ENCODE data around the gene GNB5. TPM values are rescaled to one million over a fixed set of nuclear protein-coding genes. Genes with fewer than 3 reads are reported as not detected.

Gene GNB5
- total RNA-seq, 2 experiments from 2014 or later: 27.9 to 39.5 TPM

DNA sequence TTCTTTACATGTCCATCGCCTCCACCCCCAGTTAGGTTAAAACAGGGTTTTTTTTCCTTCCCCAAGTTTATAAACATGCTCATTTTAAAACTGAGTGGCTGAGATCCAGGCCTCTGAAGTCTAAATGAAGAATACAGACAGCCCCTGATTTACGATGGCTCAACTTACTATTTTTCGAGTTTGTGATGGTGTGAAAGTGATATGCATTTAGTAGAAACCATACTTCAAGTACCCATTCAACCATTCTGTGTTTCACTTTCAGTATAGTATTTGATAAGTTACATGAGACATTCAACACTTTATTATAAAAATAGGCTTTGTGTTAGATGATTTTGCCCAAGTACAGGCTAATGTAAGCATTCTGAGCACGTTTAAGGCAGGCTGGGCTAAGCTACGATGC is 30.5 kb upstream of the GNB5 start:
- H3K27me3 Mint-ChIP-seq: no peaks in the 10 kb centered on the region
- CTCF ChIA-PET: interaction anchor here (1.4 to 9.9 kb wide), 3 partner anchors 13 to 57 kb away, joined by 3 to 69 read pairs (median 8); no protein-coding TSS in a partner anchor
- DNase-seq (no peak), ATAC-seq (peak; percentile 54)
- H3K27ac Mint-ChIP-seq: peak overlapping the region; percentile 99
- H3K9me3 Mint-ChIP-seq (ENCODE audit: low read depth): no peaks in the 10 kb centered on the region
- peak overlapping the region; percentile 91 for H3K4me3 Mint-ChIP-seq
- H3K4me1 Mint-ChIP-seq: peaks cover 46% of the 10 kb centered on the region
- peaks cover 9% of the 10 kb centered on the region for H3K36me3 Mint-ChIP-seq

DNA sequence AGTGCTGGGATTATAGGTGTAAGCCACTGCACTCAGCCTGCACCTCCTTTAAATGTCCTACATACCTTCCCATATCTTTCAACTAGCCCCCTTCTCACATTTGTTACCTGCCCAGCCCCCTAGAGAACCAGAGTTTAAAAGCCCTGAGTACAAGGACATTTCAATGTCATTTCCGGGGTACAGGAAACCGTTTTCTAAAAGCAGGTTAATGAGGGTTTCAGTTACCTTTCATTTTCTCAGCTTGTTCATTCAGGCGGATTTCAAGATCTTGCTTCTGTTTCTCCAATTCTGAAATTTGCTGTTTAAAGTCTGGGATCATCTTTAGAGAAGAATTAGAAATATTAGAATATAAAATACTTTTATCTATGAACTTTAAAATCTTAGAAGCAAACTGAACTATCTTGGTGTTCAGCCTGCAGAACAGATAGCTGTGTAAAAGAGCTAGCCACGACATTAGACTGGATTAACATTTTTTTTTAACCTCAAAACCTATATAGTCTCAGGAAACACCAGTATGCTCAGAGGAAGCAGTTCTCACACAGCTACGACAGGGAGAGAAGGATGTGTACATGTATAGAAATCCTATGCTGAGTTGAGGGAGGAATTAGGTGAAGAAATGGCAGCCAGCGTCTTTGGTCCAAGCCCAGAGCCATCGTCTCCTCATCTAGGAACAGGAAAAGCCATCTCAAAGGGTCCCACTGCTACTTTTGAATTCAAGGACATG is 29.9 kb upstream of the GNB5 start:
- DNase-seq (no peak), ATAC-seq (peak; percentile 57)
- H3K36me3 Mint-ChIP-seq: peaks cover 9% of the 10 kb centered on the region
- H3K27me3 Mint-ChIP-seq: no peaks in the 10 kb centered on the region
- H3K27ac Mint-ChIP-seq: peak overlapping the region; percentile 99
- H3K9me3 Mint-ChIP-seq (ENCODE audit: low read depth): no peaks in the 10 kb centered on the region
- H3K4me3 Mint-ChIP-seq: peak overlapping the region; percentile 91
- peaks cover 46% of the 10 kb centered on the region for H3K4me1 Mint-ChIP-seq
- CTCF ChIA-PET: interaction anchor here (1.3 to 9.9 kb wide), 4 partner anchors 12 to 56 kb away, joined by 3 to 69 read pairs (median 6); no protein-coding TSS in a partner anchor

DNA sequence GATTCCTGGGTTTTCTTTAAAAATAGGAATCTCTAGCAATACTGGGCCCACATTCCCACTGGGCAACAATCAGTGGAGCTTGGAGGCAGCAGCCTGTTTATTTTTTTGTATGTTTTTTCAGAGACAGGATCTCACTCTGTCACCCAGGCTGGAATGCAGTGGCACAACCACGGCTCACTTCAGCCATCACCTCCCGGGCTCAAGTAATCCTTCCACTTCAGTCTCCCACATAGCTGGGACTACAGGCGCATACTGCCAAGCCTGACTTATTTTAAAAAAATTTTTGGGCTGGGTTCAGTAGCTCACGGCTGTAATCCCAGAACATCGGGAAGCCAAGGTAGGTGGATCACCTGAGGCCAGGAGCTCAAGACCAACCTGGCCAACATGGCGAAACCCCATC is 29.1 kb upstream of the GNB5 start:
- CTCF ChIA-PET: interaction anchor here (0.9 to 9.9 kb wide), 5 partner anchors 12 to 239 kb away, joined by 3 to 69 read pairs (median 3); no protein-coding TSS in a partner anchor
- Mint-ChIP-seq H3K4me3 (no peak overlapping the region), H3K4me1 (peaks cover 46% of the 10 kb centered on the region), H3K36me3 (peaks cover 9% of the 10 kb centered on the region), H3K9me3 (ENCODE audit: low read depth) (no peaks in the 10 kb centered on the region), H3K27me3 (no peaks in the 10 kb centered on the region), H3K27ac (no peak overlapping the region)
- no peak for ATAC-seq
- DNase-seq: no peak

DNA sequence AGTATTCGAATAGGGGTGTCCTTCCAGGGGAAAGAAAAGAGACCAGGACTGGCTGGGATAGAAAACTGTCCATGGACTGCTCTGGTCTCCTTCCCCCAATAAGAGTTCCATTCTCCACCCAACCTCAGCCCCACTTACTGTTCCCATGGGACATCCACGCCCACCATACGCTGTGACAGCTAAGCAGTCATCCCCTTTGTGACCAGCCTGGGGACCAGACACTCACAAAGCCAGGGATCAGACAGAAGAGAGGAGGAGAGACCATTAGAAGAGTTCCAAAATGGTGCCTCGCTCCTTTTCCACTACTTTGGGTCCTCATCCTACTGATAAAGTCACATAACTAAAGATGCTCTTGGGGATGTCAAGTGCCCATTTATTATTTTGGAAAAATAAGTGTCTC is 27.6 kb upstream of the GNB5 start:
- Mint-ChIP-seq H3K4me3 (no peak overlapping the region), H3K4me1 (peaks cover 41% of the 10 kb centered on the region), H3K36me3 (peaks cover 9% of the 10 kb centered on the region), H3K27ac (no peak overlapping the region), H3K27me3 (no peaks in the 10 kb centered on the region), H3K9me3 (ENCODE audit: low read depth) (no peaks in the 10 kb centered on the region)
- CTCF ChIA-PET: interaction anchor here (1.4 to 3.1 kb wide), 2 partner anchors 8 to 35 kb away, joined by 4 to 29 read pairs; no protein-coding TSS in a partner anchor
- ATAC-seq (no peak), DNase-seq (no peak)

DNA sequence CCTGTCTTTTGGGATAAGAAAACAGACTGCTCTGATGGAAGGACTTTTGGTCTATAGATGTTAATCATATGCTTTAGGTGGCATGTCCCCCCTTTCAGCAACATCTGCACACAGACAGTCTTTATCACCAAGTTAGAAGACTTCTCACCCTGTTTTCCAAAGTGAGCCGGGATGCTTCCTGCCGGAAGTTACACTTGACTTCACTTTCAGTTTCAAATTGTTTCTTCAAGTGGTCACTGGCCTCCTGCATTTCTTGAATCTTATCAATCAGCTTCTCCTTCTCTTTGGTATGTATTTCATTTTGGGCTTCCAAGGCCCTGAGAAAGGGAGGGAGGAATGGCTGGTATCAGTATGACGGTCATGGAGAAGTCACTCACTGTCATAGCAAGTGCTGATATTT is 27.2 kb upstream of the GNB5 start:
- CTCF ChIA-PET: interaction anchor here (1.4 to 3.1 kb wide), 2 partner anchors 9 to 34 kb away, joined by 4 to 29 read pairs; no protein-coding TSS in a partner anchor
- no peak for DNase-seq
- Mint-ChIP-seq H3K4me3 (no peak overlapping the region), H3K27ac (peak overlapping the region; percentile 52), H3K27me3 (no peaks in the 10 kb centered on the region), H3K9me3 (ENCODE audit: low read depth) (no peaks in the 10 kb centered on the region), H3K4me1 (peaks cover 38% of the 10 kb centered on the region), H3K36me3 (peaks cover 8% of the 10 kb centered on the region)
- no peak for ATAC-seq

DNA sequence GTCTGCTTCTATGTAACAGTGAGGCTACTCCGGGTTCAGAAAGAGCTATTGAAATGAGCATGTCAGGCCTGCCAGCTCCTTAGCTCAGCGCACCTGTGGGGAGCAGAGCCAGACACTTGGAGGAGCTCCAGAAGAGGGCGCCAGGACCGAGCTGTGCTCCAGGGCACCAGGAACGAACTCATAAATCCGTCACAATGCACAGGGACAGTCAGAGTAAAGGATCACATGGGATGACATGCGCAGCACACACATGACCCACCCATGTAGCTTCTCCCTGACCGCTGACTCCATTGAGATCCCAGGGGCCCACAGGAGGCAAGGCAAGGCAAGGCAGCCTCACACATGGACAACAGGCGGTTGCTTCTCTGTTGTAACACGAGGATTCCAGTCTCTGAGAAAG is 26.0 kb upstream of the GNB5 start:
- DNase-seq (no peak), ATAC-seq (no peak)
- Mint-ChIP-seq H3K27me3 (no peaks in the 10 kb centered on the region), H3K9me3 (ENCODE audit: low read depth) (no peaks in the 10 kb centered on the region), H3K27ac (no peak overlapping the region), H3K36me3 (peaks cover 4% of the 10 kb centered on the region), H3K4me3 (no peak overlapping the region), H3K4me1 (peaks cover 28% of the 10 kb centered on the region)
- CTCF ChIA-PET: interaction anchor here (0.6 to 3.1 kb wide), 10 partner anchors 9 to 138 kb away, joined by 3 to 29 read pairs (median 5); partner anchors contain the start of gene GNB5

DNA sequence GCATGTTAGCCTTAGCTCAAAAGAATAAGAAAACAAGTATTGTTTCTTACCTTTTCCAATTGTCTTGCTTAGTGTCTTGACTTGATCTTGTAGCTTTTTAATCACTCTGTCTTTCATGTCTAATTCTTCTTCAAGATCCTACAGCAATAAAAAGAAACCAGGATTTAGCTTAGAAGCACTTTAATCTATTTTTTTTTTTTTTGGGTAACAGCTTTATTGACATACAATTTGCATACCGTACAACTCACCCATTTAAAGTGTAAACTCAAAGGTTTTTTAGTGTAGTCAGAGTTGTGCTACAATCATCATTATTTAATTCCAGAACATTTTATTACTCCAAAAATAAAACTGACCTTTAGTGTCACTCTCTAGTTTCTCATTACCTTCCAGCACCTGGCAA is 23.4 kb upstream of the GNB5 start:
- Mint-ChIP-seq H3K27me3 (no peaks in the 10 kb centered on the region), H3K9me3 (ENCODE audit: low read depth) (no peaks in the 10 kb centered on the region), H3K4me1 (peaks cover 11% of the 10 kb centered on the region), H3K27ac (no peak overlapping the region), H3K4me3 (no peak overlapping the region), H3K36me3 (no peaks in the 10 kb centered on the region)
- DNase-seq (no peak), ATAC-seq (no peak)
- CTCF ChIA-PET: interaction anchor here (0.8 to 2.2 kb wide), 8 partner anchors 9 to 51 kb away, joined by 3 to 14 read pairs (median 4); no protein-coding TSS in a partner anchor

DNA sequence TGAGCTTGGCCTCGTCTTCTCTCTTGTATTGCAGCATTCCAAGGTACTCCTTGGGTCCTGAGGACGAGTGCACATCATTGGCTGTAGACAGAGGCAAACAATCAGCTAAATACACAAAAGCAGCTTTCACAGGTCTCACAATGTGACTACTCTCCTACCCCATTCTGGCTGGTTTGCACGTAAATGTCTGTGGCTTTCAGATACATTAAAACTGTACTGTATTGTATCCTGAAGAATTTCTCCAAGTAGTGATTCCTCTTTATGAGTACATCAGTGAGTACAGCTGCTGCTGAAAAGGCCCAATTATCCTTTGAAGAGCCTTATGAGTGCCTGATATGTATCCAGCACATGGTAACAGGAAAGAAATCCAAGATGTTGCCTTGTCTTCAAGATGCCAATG is 22.0 kb upstream of the GNB5 start:
- H3K36me3 Mint-ChIP-seq: no peaks in the 10 kb centered on the region
- no peaks in the 10 kb centered on the region for H3K9me3 Mint-ChIP-seq (ENCODE audit: low read depth)
- H3K4me1 Mint-ChIP-seq: peaks cover 3% of the 10 kb centered on the region
- no peak overlapping the region for H3K27ac Mint-ChIP-seq
- ATAC-seq (no peak), DNase-seq (no peak)
- H3K27me3 Mint-ChIP-seq: no peaks in the 10 kb centered on the region
- no peak overlapping the region for H3K4me3 Mint-ChIP-seq
- CTCF ChIA-PET: interaction anchor here (1.0 to 2.2 kb wide), 2 partner anchors 14 to 42 kb away, joined by 7 to 8 read pairs; no protein-coding TSS in a partner anchor

DNA sequence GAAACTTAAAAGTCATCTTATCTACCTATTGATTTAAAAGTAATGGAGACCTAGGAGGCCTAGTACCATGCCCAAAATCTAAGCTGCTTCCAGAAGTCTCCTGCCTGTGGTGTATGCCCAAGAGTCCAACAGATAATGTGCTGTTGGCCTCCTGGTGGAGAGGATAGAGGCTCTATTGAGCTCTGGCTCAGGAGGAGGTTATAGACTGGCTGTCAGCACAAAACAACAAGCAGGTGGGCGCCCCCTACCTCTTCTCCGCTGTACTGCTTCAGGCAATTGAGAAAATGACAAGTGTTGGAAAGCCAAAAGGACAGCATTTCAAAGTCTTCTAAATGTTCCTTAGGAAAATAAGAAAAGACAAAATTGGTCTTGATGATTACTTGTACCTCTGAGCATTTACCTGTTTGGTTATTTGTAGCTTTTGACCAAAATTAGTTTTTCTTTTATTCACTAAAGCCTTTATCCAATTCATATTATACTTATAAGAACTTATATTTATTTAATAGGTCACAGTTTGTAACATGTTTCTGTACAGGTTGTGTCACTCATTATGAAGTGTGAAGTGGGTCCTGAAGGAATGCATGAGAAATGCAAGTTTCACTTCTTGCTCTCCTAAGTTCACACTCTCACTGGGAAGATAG is 17.2 kb upstream of the GNB5 start:
- H3K27ac Mint-ChIP-seq: peak overlapping the region; percentile 28
- H3K27me3 Mint-ChIP-seq: no peaks in the 10 kb centered on the region
- DNase-seq: peak; percentile 89
- H3K9me3 Mint-ChIP-seq (ENCODE audit: low read depth): no peaks in the 10 kb centered on the region
- CTCF ChIA-PET: interaction anchor here (0.6 to 3.3 kb wide), 33 partner anchors 8 to 564 kb away, joined by 3 to 69 read pairs (median 4); partner anchors contain the start of genes GNB5 and LEO1
- H3K36me3 Mint-ChIP-seq: no peaks in the 10 kb centered on the region
- no peak overlapping the region for H3K4me3 Mint-ChIP-seq
- peak; percentile 98 for ATAC-seq
- H3K4me1 Mint-ChIP-seq: peaks cover 10% of the 10 kb centered on the region

DNA sequence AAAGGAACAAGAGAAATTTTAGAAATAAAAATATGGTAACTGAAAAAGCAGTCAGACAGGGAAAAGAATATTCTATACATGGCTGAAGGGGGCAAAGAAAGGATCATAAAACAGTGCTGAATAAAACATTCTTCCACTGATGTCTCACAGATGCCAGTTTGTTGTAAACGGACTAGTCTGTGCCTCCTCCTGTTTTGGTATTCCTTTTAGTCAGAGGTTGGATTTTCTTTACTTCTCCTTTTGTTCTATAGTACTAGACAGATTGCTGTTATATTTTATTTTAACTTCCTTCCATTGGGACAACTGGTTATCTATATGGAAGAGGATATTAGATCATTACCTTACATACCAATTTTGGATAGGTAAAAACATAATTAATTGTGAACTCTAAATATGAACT is 16.0 kb upstream of the GNB5 start:
- no peak for DNase-seq
- Mint-ChIP-seq H3K4me3 (no peak overlapping the region), H3K4me1 (peaks cover 10% of the 10 kb centered on the region), H3K36me3 (no peaks in the 10 kb centered on the region), H3K9me3 (ENCODE audit: low read depth) (no peaks in the 10 kb centered on the region), H3K27ac (no peak overlapping the region), H3K27me3 (no peaks in the 10 kb centered on the region)
- ATAC-seq: no peak
- CTCF ChIA-PET: interaction anchor here (1.7 to 3.3 kb wide), 4 partner anchors 14 to 226 kb away, joined by 6 to 69 read pairs (median 22); partner anchors contain the start of gene GNB5

DNA sequence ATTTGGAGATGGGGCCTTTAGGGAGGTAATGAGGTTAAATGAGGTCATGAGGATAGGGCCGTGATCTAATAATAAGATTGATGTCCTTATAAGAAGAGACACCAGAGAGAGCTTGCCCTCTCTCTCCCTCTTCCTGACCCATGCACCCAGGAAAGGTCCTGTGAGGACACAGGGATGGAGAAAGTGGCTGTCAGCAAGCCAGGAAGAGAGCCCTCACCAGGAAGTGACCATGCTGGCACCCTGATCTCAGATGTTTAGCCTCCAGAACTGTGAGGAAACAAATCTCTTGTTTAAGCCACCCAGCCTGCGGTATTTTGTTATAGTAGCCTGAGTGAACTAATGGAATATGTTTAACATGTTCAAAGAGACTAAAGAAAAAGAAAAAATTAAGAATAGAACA is 15.3 kb upstream of the GNB5 start:
- Mint-ChIP-seq H3K27me3 (no peaks in the 10 kb centered on the region), H3K9me3 (ENCODE audit: low read depth) (no peaks in the 10 kb centered on the region), H3K36me3 (no peaks in the 10 kb centered on the region), H3K4me3 (no peak overlapping the region), H3K27ac (no peak overlapping the region), H3K4me1 (peaks cover 10% of the 10 kb centered on the region)
- no peak for DNase-seq
- no peak for ATAC-seq
- CTCF ChIA-PET: no interaction called here

DNA sequence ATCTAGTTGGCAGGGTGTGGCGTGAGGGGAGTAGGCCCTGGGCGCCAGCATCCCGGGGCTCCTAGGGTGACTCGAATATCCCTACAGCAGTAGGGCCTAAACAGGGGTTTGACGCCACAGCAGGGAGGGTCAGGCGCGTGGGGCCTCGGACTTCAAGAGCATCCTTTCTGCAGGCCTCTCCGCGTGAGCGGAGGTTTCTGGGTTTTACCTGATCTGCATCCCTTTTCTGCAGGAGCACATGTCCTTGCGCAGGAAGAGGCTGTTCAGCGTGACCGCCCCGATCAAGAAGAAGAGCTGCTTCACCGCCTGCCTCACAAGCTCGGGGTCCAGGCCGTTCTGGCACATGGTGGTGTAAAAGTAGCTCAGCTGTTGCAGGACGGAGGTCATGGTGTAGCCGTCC is 13.5 kb upstream of the GNB5 start:
- ATAC-seq (no peak), DNase-seq (no peak)
- H3K36me3 Mint-ChIP-seq: no peaks in the 10 kb centered on the region
- CTCF ChIA-PET: no interaction called here
- H3K9me3 Mint-ChIP-seq (ENCODE audit: low read depth): no peaks in the 10 kb centered on the region
- no peaks in the 10 kb centered on the region for H3K27me3 Mint-ChIP-seq
- no peak overlapping the region for H3K27ac Mint-ChIP-seq
- H3K4me1 Mint-ChIP-seq: peaks cover 10% of the 10 kb centered on the region
- no peak overlapping the region for H3K4me3 Mint-ChIP-seq

DNA sequence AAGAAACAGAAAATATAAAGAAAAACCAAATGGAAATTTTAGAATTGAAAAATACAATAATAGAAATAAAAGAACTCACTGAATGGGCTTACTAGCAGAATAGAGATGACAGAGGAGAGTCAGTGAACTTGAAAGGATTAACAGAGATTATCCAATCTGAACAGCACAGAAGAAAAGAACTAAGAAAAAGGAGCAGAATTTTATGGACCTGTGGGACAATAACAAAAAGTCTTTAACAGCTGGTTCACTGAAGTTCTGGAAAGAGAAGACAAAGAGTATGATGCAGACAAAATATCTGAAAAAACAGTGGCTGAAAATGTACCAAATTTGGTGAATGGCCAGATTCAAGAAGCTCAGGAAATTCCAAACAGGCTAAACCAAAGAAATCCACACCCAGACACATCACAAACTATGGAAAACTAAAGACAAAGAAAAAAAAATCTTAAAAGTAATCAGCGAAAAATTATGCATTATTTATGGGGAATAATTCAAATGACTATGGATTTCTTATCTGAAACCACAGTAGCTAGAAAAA is 9.7 kb upstream of the GNB5 start:
- CTCF ChIA-PET: no interaction called here
- H3K4me3 Mint-ChIP-seq: no peak overlapping the region
- peaks cover 1% of the 10 kb centered on the region for H3K36me3 Mint-ChIP-seq
- ATAC-seq (no peak), DNase-seq (no peak)
- H3K4me1 Mint-ChIP-seq: peaks cover 2% of the 10 kb centered on the region
- H3K9me3 Mint-ChIP-seq (ENCODE audit: low read depth): no peaks in the 10 kb centered on the region
- no peaks in the 10 kb centered on the region for H3K27me3 Mint-ChIP-seq
- no peak overlapping the region for H3K27ac Mint-ChIP-seq

Measured in activated CD8-positive, alpha-beta memory T cell treated with anti-CD3 and anti-CD28 coated beads, Interleukin-2, amount 10 ng/mL, durations not matched to agents 7 days and 5 days (primary cell).